Skeletal muscle tissue (tissue), 4 donors: ENCODE measurements around the gene AMZ1. TPM values are rescaled to one million over a fixed set of nuclear protein-coding genes. Genes with fewer than 3 reads are reported as not detected.

ENCODE experiments used
- H3K27ac ChIP-seq: one replicate; pipeline ENCODE4 v1.7.0; 2013; ENCODE audit warnings: mild to moderate bottlenecking, low read depth, low read length, inconsistent platforms
- H3K27me3 ChIP-seq, 3 donors: one replicate each; pipeline ENCODE4 v1.7.0; 2013; ENCODE audit warnings: low read length in 3 of 3; ENCODE audit not compliant: control insufficient read depth in 3 of 3, insufficient read depth in 3 of 3
- H3K36me3 ChIP-seq, 3 donors: one replicate each; pipeline ENCODE4 v1.7.0; 2013; ENCODE audit warnings: low read length in 3 of 3; ENCODE audit not compliant: control insufficient read depth in 3 of 3, insufficient read depth in 3 of 3
- H3K4me1 ChIP-seq, 3 donors: one replicate each; pipeline ENCODE4 v1.7.0; 2013; ENCODE audit warnings: low read length in 3 of 3, mild to moderate bottlenecking in 3 of 3; ENCODE audit not compliant: control insufficient read depth in 3 of 3, insufficient read depth in 3 of 3
- H3K4me3 ChIP-seq, 3 donors: one replicate each; pipeline ENCODE4 v1.7.0; 2013; ENCODE audit warnings: low read length in 3 of 3
- H3K9ac ChIP-seq, 3 donors: one replicate each; pipeline ENCODE4 v1.7.0; 2013; ENCODE audit warnings: low read length in 3 of 3, mild to moderate bottlenecking in 3 of 3, moderate library complexity in 2 of 3, low read depth in 1 of 3
- H3K9me3 ChIP-seq, 3 donors: one replicate each; pipeline ENCODE4 v1.7.0; 2013; ENCODE audit warnings: low read length in 3 of 3; ENCODE audit not compliant: control insufficient read depth in 3 of 3
- total RNA-seq: library from RNA; depleted of rRNA; stranded (reverse); fragments of >200 nt; gene quantifications from one replicate; pipeline ENCODE4 v1.2.3, GENCODE V29; 2014
- donor health status: Osteomylitis.

AMZ1 gene, protein sequence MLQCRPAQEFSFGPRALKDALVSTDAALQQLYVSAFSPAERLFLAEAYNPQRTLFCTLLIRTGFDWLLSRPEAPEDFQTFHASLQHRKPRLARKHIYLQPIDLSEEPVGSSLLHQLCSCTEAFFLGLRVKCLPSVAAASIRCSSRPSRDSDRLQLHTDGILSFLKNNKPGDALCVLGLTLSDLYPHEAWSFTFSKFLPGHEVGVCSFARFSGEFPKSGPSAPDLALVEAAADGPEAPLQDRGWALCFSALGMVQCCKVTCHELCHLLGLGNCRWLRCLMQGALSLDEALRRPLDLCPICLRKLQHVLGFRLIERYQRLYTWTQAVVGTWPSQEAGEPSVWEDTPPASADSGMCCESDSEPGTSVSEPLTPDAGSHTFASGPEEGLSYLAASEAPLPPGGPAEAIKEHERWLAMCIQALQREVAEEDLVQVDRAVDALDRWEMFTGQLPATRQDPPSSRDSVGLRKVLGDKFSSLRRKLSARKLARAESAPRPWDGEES
- under 0.01 TPM for total RNA-seq

GRCh38 chr7:2687881-2688318 lies at the start of gene AMZ1:
TSS of gene AMZ1 (plus strand) at chr7:2688202. CDS start at chr7:2700452, 12,250 bp downstream.
- H3K4me1 ChIP-seq: peaks cover 12 to 24% (median 17%) of the 10 kb centered on the region in 3 donors
- no peaks in the 10 kb centered on the region for H3K36me3 ChIP-seq
- H3K9me3 ChIP-seq: no peaks in the 10 kb centered on the region
- H3K27me3 ChIP-seq: peaks cover 45 to 48% (median 47%) of the 10 kb centered on the region in 3 donors
- no peak within 1 kb of the TSS for H3K27ac ChIP-seq
- no peak within 1 kb of the TSS for H3K4me3 ChIP-seq
- no peak within 1 kb of the TSS for H3K9ac ChIP-seq

GRCh38 chr7:2638224-2638991 lies 49.6 kb upstream of the AMZ1 start:
- Histone ChIP-seq H3K36me3 (no peaks in the 10 kb centered on the region), H3K4me3 (peak overlapping the region in 2 of 3 donors; percentile 14 to 49), H3K9ac (peak overlapping the region in 2 of 3 donors; percentile 62 to 79), H3K27ac (peak overlapping the region; percentile 64), H3K27me3 (no peaks in the 10 kb centered on the region), H3K9me3 (no peaks in the 10 kb centered on the region), H3K4me1 (peaks cover 59 to 85% (median 69%) of the 10 kb centered on the region in 3 donors)

- Histone ChIP-seq H3K4me3 (peak overlapping the region in 2 of 3 donors; percentile 14 to 45), H3K27ac (peak overlapping the region; percentile 64), H3K9me3 (no peaks in the 10 kb centered on the region), H3K9ac (peak overlapping the region in 2 of 3 donors; percentile 62 to 79), H3K27me3 (no peaks in the 10 kb centered on the region), H3K36me3 (no peaks in the 10 kb centered on the region), H3K4me1 (peaks cover 51 to 85% (median 66%) of the 10 kb centered on the region in 3 donors)
Measured at GRCh38 chr7:2639181-2639681, 48.8 kb upstream of the AMZ1 start.

DNA sequence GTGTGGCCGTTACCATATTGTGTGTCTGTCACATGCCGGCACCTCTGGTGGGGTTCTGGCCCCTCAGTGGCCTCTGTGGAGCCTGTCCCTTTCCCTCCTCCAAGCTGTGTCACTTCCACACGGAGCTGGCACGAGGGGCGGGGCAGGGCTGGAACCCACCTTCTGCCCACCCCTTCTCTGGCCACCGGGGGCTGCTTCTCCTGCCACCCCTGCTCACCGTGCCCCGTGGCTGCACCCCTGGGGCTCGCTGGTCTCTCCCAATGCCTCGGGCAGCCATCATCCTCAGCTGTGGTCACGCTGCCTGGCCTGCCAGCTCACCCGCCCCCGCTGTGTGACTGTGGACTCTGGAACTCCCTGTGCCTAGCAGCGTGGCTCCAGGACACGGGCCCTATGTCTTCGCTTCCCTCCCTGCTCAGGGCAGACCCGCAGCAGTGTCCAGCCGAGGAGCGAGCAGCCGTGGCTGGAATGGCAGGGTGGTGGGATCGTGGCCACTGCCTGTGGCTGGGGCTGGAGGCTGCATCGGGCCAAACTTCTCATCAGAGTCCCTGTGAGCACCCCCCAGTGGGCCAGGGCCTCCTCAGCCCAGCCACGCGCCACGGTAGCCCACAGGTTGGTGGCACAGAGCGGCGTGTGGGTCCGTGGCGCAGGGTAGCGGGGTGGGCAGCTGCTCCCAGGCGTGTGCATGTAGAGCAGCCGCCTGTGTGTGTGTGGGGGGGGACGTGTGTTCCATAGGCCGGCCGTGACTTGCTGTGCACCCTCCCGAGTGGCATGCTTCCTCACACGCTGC lies 48.1 kb upstream of the AMZ1 start:
- Histone ChIP-seq H3K27me3 (no peaks in the 10 kb centered on the region), H3K4me3 (peak overlapping the region in 1 of 3 donors; percentile 14), H3K27ac (no peak overlapping the region), H3K36me3 (no peaks in the 10 kb centered on the region), H3K9ac (peak overlapping the region in 1 of 3 donors; percentile 79), H3K9me3 (no peaks in the 10 kb centered on the region), H3K4me1 (peaks cover 51 to 86% (median 73%) of the 10 kb centered on the region in 3 donors)

GRCh38 chr7:2640482-2640830 lies 47.5 kb upstream of the AMZ1 start:
- Histone ChIP-seq H3K9me3 (no peaks in the 10 kb centered on the region), H3K27me3 (no peaks in the 10 kb centered on the region), H3K27ac (peak overlapping the region; percentile 82), H3K36me3 (no peaks in the 10 kb centered on the region), H3K4me1 (peaks cover 55 to 81% (median 78%) of the 10 kb centered on the region in 3 donors), H3K4me3 (no peak overlapping the region), H3K9ac (peak overlapping the region in 1 of 3 donors; percentile 25)

GRCh38 chr7:2640846-2641316 lies 47.1 kb upstream of the AMZ1 start:
- Histone ChIP-seq H3K27me3 (no peaks in the 10 kb centered on the region), H3K9me3 (no peaks in the 10 kb centered on the region), H3K9ac (peak overlapping the region; percentile 50 to 62 (median 51)), H3K4me1 (peaks cover 53 to 77% (median 77%) of the 10 kb centered on the region in 3 donors), H3K4me3 (peak overlapping the region in 1 of 3 donors; percentile 22), H3K27ac (peak overlapping the region; percentile 82), H3K36me3 (no peaks in the 10 kb centered on the region)

DNA sequence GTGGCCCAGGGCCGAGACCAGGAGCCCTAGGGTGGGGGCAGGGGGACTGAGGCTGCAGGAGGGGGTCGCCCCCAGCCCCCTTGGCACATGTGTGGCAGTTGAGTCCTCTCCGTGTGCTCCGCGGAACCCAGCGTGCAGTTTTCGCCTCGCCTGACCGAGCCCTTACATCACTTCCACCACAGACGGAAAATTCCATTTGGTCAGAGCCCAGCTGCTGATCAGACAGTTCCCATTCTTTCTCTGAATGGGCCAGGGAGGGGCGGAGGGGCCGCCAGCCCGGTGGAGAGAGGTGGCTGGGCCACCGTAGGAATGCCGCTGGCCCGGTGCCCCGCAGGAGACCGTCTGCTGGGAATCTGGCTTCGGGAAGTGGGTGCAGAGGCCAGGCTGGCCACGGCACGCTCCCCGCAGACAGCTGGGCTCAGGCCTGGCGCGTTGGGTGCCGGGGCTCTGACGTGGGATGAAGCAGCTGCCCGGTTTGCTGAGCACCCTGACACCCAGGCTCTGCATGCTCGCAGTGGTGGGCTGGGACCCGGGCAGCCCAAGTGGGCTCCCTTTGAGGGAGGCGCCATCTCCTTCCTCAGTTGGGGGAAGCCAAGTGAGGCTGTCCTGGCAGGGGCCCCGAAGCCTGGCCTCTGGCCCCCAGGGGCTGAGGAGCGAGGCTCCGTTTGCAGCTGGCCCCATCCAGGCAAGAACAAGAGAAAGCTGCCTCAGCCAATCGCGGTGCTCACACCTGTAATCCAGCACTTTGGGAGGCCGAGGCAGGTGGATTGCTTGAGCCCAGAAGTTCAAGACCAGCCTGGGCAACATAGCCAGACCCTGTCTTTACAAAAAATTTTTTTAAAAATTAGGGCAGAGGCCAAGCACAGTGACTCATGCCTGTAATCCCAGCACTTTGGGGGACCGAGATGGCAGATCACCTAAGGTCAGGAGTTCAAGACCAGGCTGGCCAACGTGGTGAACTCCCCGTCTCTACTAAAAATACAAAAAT lies 46.3 kb upstream of the AMZ1 start:
- Histone ChIP-seq H3K4me3 (peak overlapping the region in 2 of 3 donors; percentile 40 to 52), H3K36me3 (no peaks in the 10 kb centered on the region), H3K4me1 (peaks cover 45 to 70% (median 68%) of the 10 kb centered on the region in 3 donors), H3K27ac (peak overlapping the region; percentile 82), H3K9ac (peak overlapping the region; percentile 51 to 62 (median 59)), H3K9me3 (no peaks in the 10 kb centered on the region), H3K27me3 (no peaks in the 10 kb centered on the region)

GRCh38 chr7:2643386-2644219 lies 44.4 kb upstream of the AMZ1 start:
- H3K27ac ChIP-seq: no peak overlapping the region
- peak overlapping the region in 1 of 3 donors; percentile 3 for H3K9ac ChIP-seq
- no peak overlapping the region for H3K4me3 ChIP-seq
- no peaks in the 10 kb centered on the region for H3K27me3 ChIP-seq
- H3K36me3 ChIP-seq: peaks cover 0 to 6% (median 3%) of the 10 kb centered on the region in 3 donors
- H3K4me1 ChIP-seq: peaks cover 31 to 56% (median 49%) of the 10 kb centered on the region in 3 donors
- no peaks in the 10 kb centered on the region for H3K9me3 ChIP-seq
